ENCODE results near the gene FBXL4. TPM values are rescaled to one million over a fixed set of nuclear protein-coding genes. Genes with fewer than 3 reads are reported as not detected.

FBXL4 gene
- total and polyA plus RNA-seq, 10 of the 15 experiments (the other 5 are each of a cell fraction or from before 2014, with no cell fraction given) = 2.9 to 16.9 (median 7.2) TPM

GRCh38 chr6:98946879-98947410, 801 bp downstream of the FBXL4 start (continued):
- TF ChIP-seq CUX1 (IDR thresholded peaks at IDR 0.05; ENCODE audit: insufficient replicate concordance, low read depth, low read length) = no peak

DNA sequence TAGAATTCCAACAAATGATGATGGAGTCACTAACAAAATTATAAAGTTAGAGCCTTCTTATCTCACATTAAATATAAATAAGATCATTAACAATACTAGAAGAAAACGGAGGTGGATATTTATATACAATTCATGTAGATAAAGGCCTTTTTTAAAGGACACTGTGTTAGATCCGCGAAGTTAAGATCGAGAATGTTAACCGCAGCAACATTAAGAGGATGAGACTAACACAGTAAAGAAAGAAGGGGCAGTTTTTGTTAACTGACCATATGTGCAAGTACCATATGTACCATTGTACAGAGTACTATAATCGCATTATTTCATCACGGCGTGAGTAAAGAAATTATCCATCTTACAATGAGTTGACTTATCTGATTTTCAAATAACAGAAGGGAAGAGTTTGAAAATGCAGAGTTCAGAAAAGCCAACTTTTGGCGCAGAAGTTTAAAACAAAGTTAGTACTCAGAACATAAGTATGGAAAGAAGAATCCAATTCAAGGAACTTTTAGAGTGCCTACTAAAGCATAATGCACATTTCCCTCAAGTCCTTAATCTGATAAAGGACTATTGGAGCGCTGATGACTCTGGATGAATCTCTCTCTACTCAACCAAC, 1.4 kb downstream of the FBXL4 start:
- DNase-seq (ENCODE audit: low read depth, low spot score) (no peak), FAIRE-seq (no peak), ATAC-seq (no peak)
- Histone ChIP-seq H3K4me1 (ENCODE audit: control insufficient read depth, insufficient read depth, low read length) (no peaks in the 10 kb centered on the region), H3K9ac (ENCODE audit: control insufficient read depth, insufficient read depth, low read length) (peak overlapping the region; percentile 78), H3K4me3 (peak overlapping the region; percentile 90), H3K9me3 (replicated peaks; ENCODE audit: control insufficient read depth, insufficient read depth, low read length) (peaks cover 2% of the 10 kb centered on the region; the same call in 1 of the 3 replicates), H3K79me2 (ENCODE audit: control insufficient read depth, insufficient read depth, low read length) (peaks cover 29% of the 10 kb centered on the region), H3K4me2 (ENCODE audit: control insufficient read depth, insufficient read depth) (peak overlapping the region; percentile 64), H3K36me3 (ENCODE audit: control insufficient read depth in 2 of 2, insufficient read depth in 2 of 2, low read length in 1 of 2) (no peaks in the 10 kb centered on the region), H2AFZ (ENCODE audit: control insufficient read depth, low read depth, low read length) (peak overlapping the region; percentile 84), H3K27ac (ENCODE audit: control insufficient read depth, insufficient read depth) (peak overlapping the region; percentile 82), H4K20me1 (ENCODE audit: control insufficient read depth, insufficient read depth) (no peaks in the 10 kb centered on the region), H3K27me3 (replicated peaks in 1 of 2; ENCODE audit: control insufficient read depth in 2 of 2, insufficient read depth in 2 of 2, low read length in 1 of 2) (no peaks in the 10 kb centered on the region)
- ChIA-PET RAD21 (ENCODE audit: unreplicated experiment) (no interaction called here), SMC1A (ENCODE audit: uncharacterized antibody, unreplicated experiment) (interaction anchor here (1.2 kb wide), 1 partner anchor 620 kb away, joined by 3 read pairs; no protein-coding TSS in a partner anchor), CTCF (no interaction called here), POLR2A (no interaction called here)
- BruUV-seq (replicated peaks) = TSS peak; percentile 58
- intact Hi-C loops (cut with micrococcal nuclease; ENCODE audit: unreplicated experiment) (no loop called here), in situ Hi-C loops (cut with MboI) (no loop called here)
- 86% methylated on average over 10 of the region's 10 CpGs for WGBS (ENCODE audit: insufficient coverage, insufficient replicate concordance, low lambda C conversion rate, missing lambda C conversion rate)
- TF ChIP-seq SMARCA5 (IDR thresholded peaks at IDR 0.05) (0 out of 2 replicates have a peak, but pooled peaks have one; percentile 30), RELA (IDR thresholded peaks at IDR 0.05; ENCODE audit: borderline replicate concordance, partially characterized antibody) (no peak), STAT1 (conservative IDR thresholded peaks at IDR 0.05) (no peak), ZNF207 (IDR thresholded peaks at IDR 0.05; ENCODE audit: borderline replicate concordance) (no peak), MYC (IDR thresholded peaks at IDR 0.05; ENCODE audit: insufficient read depth, insufficient read length, insufficient replicate concordance, low read length, severe bottlenecking) (no peak), NFYA (IDR thresholded peaks at IDR 0.05; ENCODE audit: borderline replicate concordance, low read depth, low read length) (no peak), PKNOX1 (IDR thresholded peaks at IDR 0.05) (no peak), FOXK2 (IDR thresholded peaks at IDR 0.05) (no peak), TCF12 (IDR thresholded peaks at IDR 0.05; ENCODE audit: low read depth, low read length) (no peak), BHLHE40 (IDR thresholded peaks at IDR 0.05; ENCODE audit: borderline replicate concordance in 1 of 2, low read depth in 2 of 2, low read length in 1 of 2) (no peak), E4F1 (IDR thresholded peaks at IDR 0.05; ENCODE audit: borderline replicate concordance, partially characterized antibody) (no peak)
